Tibial nerve (tissue), 4 donors: ENCODE data around the gene LRRC57.
"Not testable (repeated sequence)": the region's sequence is repeated elsewhere in the genome, so short reads cannot be mapped to it uniquely, and the experiment has no call there.

Source experiments
- EP300 ChIP-seq, 2 donors: sonication (generic); formaldehyde crosslinking; IDR thresholded peaks; one replicate each; pipeline ENCODE4 v1.6.1; 2017; ENCODE audit warnings: antibody characterized with exemption in 2 of 2, mild to moderate bottlenecking in 1 of 2
- POLR2A ChIP-seq, 2 donors: fragments of 450-650 bp; IDR thresholded peaks; one replicate each; pipeline ENCODE4 v1.6.1; 2017; ENCODE audit warnings: antibody characterized with exemption in 2 of 2, mild to moderate bottlenecking in 2 of 2, moderate library complexity in 2 of 2
- TF ChIP-seq, protein P1 (sequence below), 5 experiments: fragments of 200-600 bp in 3 of 5; fragments of 450-650 bp in 2 of 5; sonication (generic) in 3 of 5; IDR thresholded peaks; one replicate each; pipeline ENCODE4 v1.5.1; 2016 to 2019; ENCODE audit warnings: antibody characterized with exemption in 5 of 5, mild to moderate bottlenecking in 3 of 5, moderate library complexity in 2 of 5

GRCh38 chr15:42556550-42557207, 8.1 kb upstream of the LRRC57 start:
- TF ChIP-seq, protein P1, sequence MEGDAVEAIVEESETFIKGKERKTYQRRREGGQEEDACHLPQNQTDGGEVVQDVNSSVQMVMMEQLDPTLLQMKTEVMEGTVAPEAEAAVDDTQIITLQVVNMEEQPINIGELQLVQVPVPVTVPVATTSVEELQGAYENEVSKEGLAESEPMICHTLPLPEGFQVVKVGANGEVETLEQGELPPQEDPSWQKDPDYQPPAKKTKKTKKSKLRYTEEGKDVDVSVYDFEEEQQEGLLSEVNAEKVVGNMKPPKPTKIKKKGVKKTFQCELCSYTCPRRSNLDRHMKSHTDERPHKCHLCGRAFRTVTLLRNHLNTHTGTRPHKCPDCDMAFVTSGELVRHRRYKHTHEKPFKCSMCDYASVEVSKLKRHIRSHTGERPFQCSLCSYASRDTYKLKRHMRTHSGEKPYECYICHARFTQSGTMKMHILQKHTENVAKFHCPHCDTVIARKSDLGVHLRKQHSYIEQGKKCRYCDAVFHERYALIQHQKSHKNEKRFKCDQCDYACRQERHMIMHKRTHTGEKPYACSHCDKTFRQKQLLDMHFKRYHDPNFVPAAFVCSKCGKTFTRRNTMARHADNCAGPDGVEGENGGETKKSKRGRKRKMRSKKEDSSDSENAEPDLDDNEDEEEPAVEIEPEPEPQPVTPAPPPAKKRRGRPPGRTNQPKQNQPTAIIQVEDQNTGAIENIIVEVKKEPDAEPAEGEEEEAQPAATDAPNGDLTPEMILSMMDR (IDR thresholded peaks at IDR 0.05): not testable (repeated sequence)
- not testable (repeated sequence) for TF ChIP-seq EP300, POLR2A (IDR thresholded peaks at IDR 0.05)
